ENCODE data around the gene CNTD1.

- TF ChIP-seq, protein P1, sequence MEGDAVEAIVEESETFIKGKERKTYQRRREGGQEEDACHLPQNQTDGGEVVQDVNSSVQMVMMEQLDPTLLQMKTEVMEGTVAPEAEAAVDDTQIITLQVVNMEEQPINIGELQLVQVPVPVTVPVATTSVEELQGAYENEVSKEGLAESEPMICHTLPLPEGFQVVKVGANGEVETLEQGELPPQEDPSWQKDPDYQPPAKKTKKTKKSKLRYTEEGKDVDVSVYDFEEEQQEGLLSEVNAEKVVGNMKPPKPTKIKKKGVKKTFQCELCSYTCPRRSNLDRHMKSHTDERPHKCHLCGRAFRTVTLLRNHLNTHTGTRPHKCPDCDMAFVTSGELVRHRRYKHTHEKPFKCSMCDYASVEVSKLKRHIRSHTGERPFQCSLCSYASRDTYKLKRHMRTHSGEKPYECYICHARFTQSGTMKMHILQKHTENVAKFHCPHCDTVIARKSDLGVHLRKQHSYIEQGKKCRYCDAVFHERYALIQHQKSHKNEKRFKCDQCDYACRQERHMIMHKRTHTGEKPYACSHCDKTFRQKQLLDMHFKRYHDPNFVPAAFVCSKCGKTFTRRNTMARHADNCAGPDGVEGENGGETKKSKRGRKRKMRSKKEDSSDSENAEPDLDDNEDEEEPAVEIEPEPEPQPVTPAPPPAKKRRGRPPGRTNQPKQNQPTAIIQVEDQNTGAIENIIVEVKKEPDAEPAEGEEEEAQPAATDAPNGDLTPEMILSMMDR (IDR thresholded peaks at IDR 0.05), result no peak
- TF ChIP-seq POLR2A (IDR thresholded peaks at IDR 0.05), result no peak
Measured at GRCh38 chr17:42751628-42752027, 47.0 kb upstream of the CNTD1 start.

Measured in lower leg skin (tissue), 3 donors.